Measurements from ENCODE around the gene NKX6-1.

The NKX6-1 gene

GRCh38 chr4:84498935-84499623 is at the start of gene NKX6-1:
Gene NKX6-1, minus strand, starts transcription at chr4:84499292. Its CDS starts 1,064 bp downstream, at chr4:84498228.
- Histone ChIP-seq H3K4me3 (peak within 1 kb of the TSS; percentile 97), H3K9ac (ENCODE audit: insufficient read length) (peak within 1 kb of the TSS; percentile 87), H3K9me3 (ENCODE audit: low read depth, low read length) (no peaks in the 10 kb centered on the region), H3K27ac (peak within 1 kb of the TSS; percentile 90), H3K36me3 (ENCODE audit: insufficient read depth, low read length) (peaks cover 39% of the 10 kb centered on the region)
- DNase-seq (ENCODE audit: low read depth, low spot score) = peak; percentile 47
- TF ChIP-seq FOXP2 (optimal IDR thresholded peaks at IDR 0.05; ENCODE audit: control extremely low read depth, extremely low read length, insufficient read depth) (peak; percentile 18), EZH2 (IDR thresholded peaks at IDR 0.05) (no peak), POLR2AphosphoS5 (IDR thresholded peaks at IDR 0.05; ENCODE audit: borderline replicate concordance, low read depth, low read length) (peak; percentile 87)

DNA sequence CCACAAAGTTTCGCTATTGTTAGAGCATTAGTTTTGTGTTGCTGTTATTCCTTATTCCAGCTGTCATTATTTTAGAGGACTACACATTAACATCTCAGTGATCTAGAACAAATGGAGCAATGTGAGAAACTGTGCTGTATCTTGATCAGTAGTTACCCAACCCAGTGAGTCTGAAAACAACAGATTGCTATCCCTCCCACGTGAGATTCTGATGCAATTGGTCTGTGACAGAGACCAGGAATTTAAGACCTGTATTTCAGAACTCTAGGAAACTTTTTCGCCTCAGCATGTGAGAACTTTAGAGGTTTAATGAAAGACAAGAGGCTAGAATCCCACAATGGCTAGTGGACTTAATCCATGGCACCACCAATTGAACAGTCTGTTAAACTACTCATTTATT is 48.1 kb upstream of the NKX6-1 start:
- TF ChIP-seq EZH2 (IDR thresholded peaks at IDR 0.05) (no peak), FOXP2 (optimal IDR thresholded peaks at IDR 0.05; ENCODE audit: control extremely low read depth, extremely low read length, insufficient read depth) (no peak), POLR2AphosphoS5 (IDR thresholded peaks at IDR 0.05; ENCODE audit: borderline replicate concordance, low read depth, low read length) (no peak)
- no peak overlapping the region for H3K27ac ChIP-seq

GRCh38 chr4:84545093-84545492 is 46.0 kb upstream of the NKX6-1 start:
- Histone ChIP-seq H3K27ac (no peak overlapping the region), H3K4me3 (no peak overlapping the region), H3K36me3 (ENCODE audit: insufficient read depth, low read length) (no peaks in the 10 kb centered on the region), H3K9me3 (ENCODE audit: low read depth, low read length) (no peaks in the 10 kb centered on the region), H3K9ac (ENCODE audit: insufficient read length) (no peak overlapping the region)
- TF ChIP-seq EZH2 (IDR thresholded peaks at IDR 0.05) = no peak
- TF ChIP-seq POLR2AphosphoS5 (IDR thresholded peaks at IDR 0.05; ENCODE audit: borderline replicate concordance, low read depth, low read length) = no peak
- no peak for TF ChIP-seq FOXP2 (optimal IDR thresholded peaks at IDR 0.05; ENCODE audit: control extremely low read depth, extremely low read length, insufficient read depth)
- no peak for DNase-seq (ENCODE audit: low read depth, low spot score)

More for the DNA sequence above, 48.1 kb upstream of the NKX6-1 start:
- Histone ChIP-seq H3K9ac (ENCODE audit: insufficient read length) (no peak overlapping the region), H3K9me3 (ENCODE audit: low read depth, low read length) (no peaks in the 10 kb centered on the region), H3K36me3 (ENCODE audit: insufficient read depth, low read length) (no peaks in the 10 kb centered on the region), H3K4me3 (no peak overlapping the region)
- no peak for DNase-seq (ENCODE audit: low read depth, low spot score)

GRCh38 chr4:84535901-84536300 is 36.8 kb upstream of the NKX6-1 start:
- no peaks in the 10 kb centered on the region for H3K36me3 ChIP-seq (ENCODE audit: insufficient read depth, low read length)
- no peak overlapping the region for H3K4me3 ChIP-seq
- H3K27ac ChIP-seq = no peak overlapping the region
- no peak for DNase-seq (ENCODE audit: low read depth, low spot score)
- no peak overlapping the region for H3K9ac ChIP-seq (ENCODE audit: insufficient read length)
- TF ChIP-seq POLR2AphosphoS5 (IDR thresholded peaks at IDR 0.05; ENCODE audit: borderline replicate concordance, low read depth, low read length) (no peak), EZH2 (IDR thresholded peaks at IDR 0.05) (no peak), FOXP2 (optimal IDR thresholded peaks at IDR 0.05; ENCODE audit: control extremely low read depth, extremely low read length, insufficient read depth) (no peak)
- no peaks in the 10 kb centered on the region for H3K9me3 ChIP-seq (ENCODE audit: low read depth, low read length)

- no peak overlapping the region for H3K4me3 ChIP-seq
- H3K9me3 ChIP-seq (ENCODE audit: low read depth, low read length) = no peaks in the 10 kb centered on the region
- H3K27ac ChIP-seq = peak overlapping the region; percentile 96
- TF ChIP-seq FOXP2 (optimal IDR thresholded peaks at IDR 0.05; ENCODE audit: control extremely low read depth, extremely low read length, insufficient read depth) = no peak
- no peak for TF ChIP-seq EZH2 (IDR thresholded peaks at IDR 0.05)
- TF ChIP-seq POLR2AphosphoS5 (IDR thresholded peaks at IDR 0.05; ENCODE audit: borderline replicate concordance, low read depth, low read length) = no peak
- H3K36me3 ChIP-seq (ENCODE audit: insufficient read depth, low read length) = no peaks in the 10 kb centered on the region
- no peak for DNase-seq (ENCODE audit: low read depth, low spot score)
- H3K9ac ChIP-seq (ENCODE audit: insufficient read length) = no peak overlapping the region
Measured at GRCh38 chr4:84531689-84532088, 32.6 kb upstream of the NKX6-1 start.

- no peak for DNase-seq (ENCODE audit: low read depth, low spot score)
- peak overlapping the region; percentile 25 for H3K9ac ChIP-seq (ENCODE audit: insufficient read length)
- TF ChIP-seq FOXP2 (optimal IDR thresholded peaks at IDR 0.05; ENCODE audit: control extremely low read depth, extremely low read length, insufficient read depth) (no peak), POLR2AphosphoS5 (IDR thresholded peaks at IDR 0.05; ENCODE audit: borderline replicate concordance, low read depth, low read length) (no peak)
- no peaks in the 10 kb centered on the region for H3K36me3 ChIP-seq (ENCODE audit: insufficient read depth, low read length)
- no peaks in the 10 kb centered on the region for H3K9me3 ChIP-seq (ENCODE audit: low read depth, low read length)
- peak overlapping the region; percentile 96 for H3K27ac ChIP-seq
- no peak overlapping the region for H3K4me3 ChIP-seq
Measured at GRCh38 chr4:84530871-84531270, 31.8 kb upstream of the NKX6-1 start.

DNA sequence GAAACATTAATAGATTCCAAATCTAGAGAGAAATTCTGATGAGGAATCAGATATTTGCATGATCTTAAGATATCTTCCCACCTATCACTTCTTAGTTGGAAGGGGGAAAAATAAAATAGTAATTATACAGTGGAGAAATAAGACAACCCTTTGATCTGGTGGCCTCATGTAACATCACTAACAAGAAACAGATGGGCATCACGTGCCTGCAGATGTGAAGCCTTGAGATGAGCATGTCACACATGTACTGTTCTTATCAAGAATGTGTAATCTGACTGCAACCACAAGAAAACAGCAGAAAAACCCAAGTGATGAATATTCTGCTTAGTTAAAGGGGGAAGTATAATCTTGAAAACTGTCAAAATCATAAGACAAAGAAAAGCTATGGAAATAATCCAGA is 31.4 kb upstream of the NKX6-1 start:
- H3K36me3 ChIP-seq (ENCODE audit: insufficient read depth, low read length) = no peaks in the 10 kb centered on the region
- no peak; the same call in 1 of the 2 replicates for TF ChIP-seq POLR2AphosphoS5 (IDR thresholded peaks at IDR 0.05; ENCODE audit: borderline replicate concordance, low read depth, low read length)
- peak; percentile 73 for TF ChIP-seq FOXP2 (optimal IDR thresholded peaks at IDR 0.05; ENCODE audit: control extremely low read depth, extremely low read length, insufficient read depth)
- H3K9ac ChIP-seq (ENCODE audit: insufficient read length) = no peak overlapping the region
- DNase-seq (ENCODE audit: low read depth, low spot score) = peak; percentile 81
- peak overlapping the region; percentile 53 for H3K4me3 ChIP-seq
- peak overlapping the region; percentile 96 for H3K27ac ChIP-seq
- H3K9me3 ChIP-seq (ENCODE audit: low read depth, low read length) = no peaks in the 10 kb centered on the region

DNA sequence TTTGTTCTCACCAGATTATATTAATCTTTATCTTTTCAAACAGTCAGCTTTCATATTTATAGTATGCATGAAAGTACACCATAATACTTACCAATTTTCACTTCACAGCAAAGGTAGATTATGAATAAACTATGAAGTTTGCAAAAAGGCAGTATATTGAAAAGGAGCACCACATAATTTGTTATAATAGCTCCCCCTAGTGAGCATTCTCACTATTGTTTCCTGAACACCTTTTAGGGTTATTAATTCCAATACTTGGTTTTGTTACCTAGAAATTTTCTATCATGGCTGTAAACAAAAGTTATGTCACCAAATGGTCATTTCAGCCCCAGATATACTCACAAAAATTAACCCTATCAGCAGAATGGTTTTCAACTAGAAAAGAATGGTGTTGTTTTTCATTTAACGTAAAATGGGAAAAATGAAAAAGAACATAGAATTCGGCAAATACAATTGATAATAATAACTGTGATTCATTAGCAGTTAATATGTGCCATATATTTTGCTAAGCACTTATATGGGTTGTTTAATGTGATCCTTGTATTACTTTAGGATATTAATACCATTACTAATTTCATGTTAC is 30.2 kb upstream of the NKX6-1 start:
- TF ChIP-seq POLR2AphosphoS5 (IDR thresholded peaks at IDR 0.05; ENCODE audit: borderline replicate concordance, low read depth, low read length) (no peak), EZH2 (IDR thresholded peaks at IDR 0.05) (no peak), FOXP2 (optimal IDR thresholded peaks at IDR 0.05; ENCODE audit: control extremely low read depth, extremely low read length, insufficient read depth) (no peak)

More for the DNA sequence above, 30.2 kb upstream of the NKX6-1 start:
- DNase-seq (ENCODE audit: low read depth, low spot score) = no peak
- H3K36me3 ChIP-seq (ENCODE audit: insufficient read depth, low read length) = no peaks in the 10 kb centered on the region
- H3K9me3 ChIP-seq (ENCODE audit: low read depth, low read length) = no peaks in the 10 kb centered on the region
- peak overlapping the region; percentile 53 for H3K4me3 ChIP-seq
- H3K9ac ChIP-seq (ENCODE audit: insufficient read length) = peak overlapping the region; percentile 57
- peak overlapping the region; percentile 96 for H3K27ac ChIP-seq
